ENCODE results near the gene RRAD. TPM values are rescaled to one million over a fixed set of nuclear protein-coding genes. Genes with fewer than 3 reads are reported as not detected.
A peak's percentile ranks its signal among the peaks of the same experiment; 100 is the strongest.
"Not testable (repeated sequence)": the region's sequence is repeated elsewhere in the genome, so short reads cannot be mapped to it uniquely, and the experiment has no call there.

RRAD gene
- total RNA-seq, 3 donors from 2014 or later, result 0.15 to 0.50 (median 0.38) TPM

DNA sequence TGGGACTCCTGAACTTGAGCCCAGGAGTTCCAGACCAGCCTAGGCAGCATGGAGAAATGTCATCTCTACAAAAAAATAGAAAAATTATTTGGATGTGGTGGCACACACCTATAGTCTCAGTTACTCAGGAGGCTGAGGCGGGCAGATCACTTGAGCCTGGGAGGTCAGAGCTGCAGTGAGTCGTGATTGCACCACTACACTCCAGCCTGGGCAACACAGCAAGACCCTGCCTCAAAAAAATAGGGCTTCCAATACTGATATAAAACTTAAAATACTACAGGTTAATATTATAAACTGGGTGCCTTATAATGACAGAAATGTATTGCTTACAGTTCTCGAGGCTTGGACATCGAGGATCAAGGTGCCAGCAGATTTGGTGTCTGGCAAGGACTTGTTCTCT is 20.6 kb upstream of the RRAD start:
- Mint-ChIP-seq H3K27me3 (ENCODE audit: low read depth) (peaks cover 18% of the 10 kb centered on the region), H3K9me3 (no peaks in the 10 kb centered on the region), H3K4me1 (ENCODE audit: low read depth) (peaks cover 18% of the 10 kb centered on the region), H3K4me3 (no peak overlapping the region), H3K36me3 (ENCODE audit: insufficient read depth) (peaks cover 11% of the 10 kb centered on the region)
- no peak for DNase-seq
- no peak for ATAC-seq

DNA sequence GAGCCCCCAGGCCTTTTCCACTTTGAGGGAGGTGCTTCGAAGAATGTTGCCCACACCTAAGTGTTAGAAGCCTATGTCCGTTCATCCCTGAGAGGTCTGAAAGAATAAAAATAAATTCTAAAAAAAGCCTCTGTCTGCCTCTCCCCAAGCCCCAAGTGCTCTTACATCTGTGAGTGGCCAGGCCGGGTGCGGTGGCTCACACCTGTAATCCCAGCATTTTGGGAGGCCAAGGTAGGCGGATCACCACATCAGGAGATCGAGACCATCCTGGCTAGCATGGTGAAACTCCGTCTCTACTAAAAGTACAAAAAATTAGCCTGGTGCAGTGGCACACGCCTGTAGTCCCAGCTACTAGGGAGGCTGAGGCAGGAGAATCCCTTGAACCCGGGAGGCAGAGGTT is 19.6 kb upstream of the RRAD start:
- peaks cover 12% of the 10 kb centered on the region for H3K36me3 Mint-ChIP-seq (ENCODE audit: insufficient read depth)
- H3K4me1 Mint-ChIP-seq (ENCODE audit: low read depth), result peaks cover 18% of the 10 kb centered on the region
- DNase-seq, H3K4me3 Mint-ChIP-seq, H3K9me3 Mint-ChIP-seq, ATAC-seq: not testable (repeated sequence)
- H3K27me3 Mint-ChIP-seq (ENCODE audit: low read depth), result peaks cover 11% of the 10 kb centered on the region

DNA sequence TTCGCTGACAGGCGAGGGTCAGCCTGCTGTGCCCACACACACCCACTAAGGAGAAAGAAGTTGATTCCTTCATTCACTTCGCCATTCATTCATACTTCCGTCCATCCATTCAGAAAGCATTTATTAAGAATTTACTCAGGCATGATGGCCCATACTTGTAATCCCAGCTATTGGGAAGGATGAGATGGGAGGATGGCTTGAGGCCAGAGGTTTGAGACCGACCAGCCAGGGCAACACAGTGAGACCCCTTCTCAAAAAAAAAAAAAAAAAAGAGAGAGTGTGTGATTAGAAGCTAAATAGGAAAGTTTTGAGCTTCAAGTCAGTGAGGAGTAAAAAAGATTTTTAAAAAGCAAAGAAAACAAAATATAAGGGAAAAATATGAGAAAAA is 18.7 kb upstream of the RRAD start:
- DNase-seq (no peak), ATAC-seq (no peak)
- peaks cover 2% of the 10 kb centered on the region for H3K27me3 Mint-ChIP-seq (ENCODE audit: low read depth)
- H3K4me1 Mint-ChIP-seq (ENCODE audit: low read depth), result peaks cover 17% of the 10 kb centered on the region
- H3K9me3 Mint-ChIP-seq, result no peaks in the 10 kb centered on the region
- no peak overlapping the region for H3K4me3 Mint-ChIP-seq
- peaks cover 15% of the 10 kb centered on the region for H3K36me3 Mint-ChIP-seq (ENCODE audit: insufficient read depth)

DNA sequence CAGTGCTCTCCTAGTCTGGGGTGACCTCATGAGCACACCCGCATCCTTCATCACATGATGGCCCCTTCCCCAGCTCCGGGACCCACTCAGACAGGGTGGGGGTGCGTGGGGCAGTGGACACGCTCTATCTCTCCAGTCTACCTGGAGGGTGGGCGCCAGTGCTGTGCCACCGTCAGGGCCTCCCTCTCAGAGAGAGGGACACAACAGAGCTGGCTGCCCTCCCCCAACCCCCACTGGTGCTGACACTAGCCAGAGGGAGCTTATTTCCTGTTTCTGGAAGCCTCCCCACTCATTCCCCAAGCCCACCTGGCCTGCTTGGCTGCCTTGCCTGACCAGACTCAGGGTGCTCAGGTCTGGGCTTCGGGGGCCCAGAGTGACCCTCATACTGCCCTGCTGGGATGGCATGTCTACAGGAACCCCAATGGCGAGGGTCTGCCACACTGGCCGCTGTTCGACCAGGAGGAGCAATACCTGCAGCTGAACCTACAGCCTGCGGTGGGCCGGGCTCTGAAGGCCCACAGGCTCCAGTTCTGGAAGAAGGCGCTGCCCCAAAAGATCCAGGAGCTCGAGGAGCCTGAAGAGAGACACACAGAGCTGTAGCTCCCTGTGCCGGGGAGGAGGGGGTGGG is 18.2 kb upstream of the RRAD start:
- Mint-ChIP-seq H3K4me1 (ENCODE audit: low read depth) (peaks cover 13% of the 10 kb centered on the region), H3K36me3 (ENCODE audit: insufficient read depth) (peaks cover 15% of the 10 kb centered on the region), H3K9me3 (no peaks in the 10 kb centered on the region), H3K4me3 (no peak overlapping the region), H3K27me3 (ENCODE audit: low read depth) (no peaks in the 10 kb centered on the region)
- ATAC-seq (no peak), DNase-seq (no peak)

DNA sequence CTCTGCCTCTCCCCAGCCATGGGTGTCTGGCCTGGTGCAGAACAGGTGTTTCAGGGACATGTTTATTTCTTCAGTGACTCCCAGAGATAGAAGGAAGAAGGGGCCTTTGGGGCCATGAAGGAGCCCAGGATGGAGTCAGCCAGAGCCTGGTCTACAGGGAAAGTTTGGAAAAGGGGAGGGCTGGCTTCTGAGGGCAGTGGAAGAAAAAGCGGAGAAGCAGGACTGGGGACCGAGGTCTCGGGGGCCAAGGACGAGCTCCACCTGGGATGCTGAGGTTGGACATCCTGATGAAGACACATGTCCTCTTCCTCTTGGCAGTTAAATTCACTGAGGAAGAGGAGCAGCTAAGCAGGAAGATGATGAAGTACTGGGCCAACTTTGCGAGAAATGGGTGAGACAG is 17.6 kb upstream of the RRAD start:
- no peak for DNase-seq
- no peak for ATAC-seq
- peaks cover 7% of the 10 kb centered on the region for H3K4me1 Mint-ChIP-seq (ENCODE audit: low read depth)
- H3K9me3 Mint-ChIP-seq, result no peaks in the 10 kb centered on the region
- H3K27me3 Mint-ChIP-seq (ENCODE audit: low read depth), result no peaks in the 10 kb centered on the region
- H3K4me3 Mint-ChIP-seq, result no peak overlapping the region
- H3K36me3 Mint-ChIP-seq (ENCODE audit: insufficient read depth), result peaks cover 15% of the 10 kb centered on the region

DNA sequence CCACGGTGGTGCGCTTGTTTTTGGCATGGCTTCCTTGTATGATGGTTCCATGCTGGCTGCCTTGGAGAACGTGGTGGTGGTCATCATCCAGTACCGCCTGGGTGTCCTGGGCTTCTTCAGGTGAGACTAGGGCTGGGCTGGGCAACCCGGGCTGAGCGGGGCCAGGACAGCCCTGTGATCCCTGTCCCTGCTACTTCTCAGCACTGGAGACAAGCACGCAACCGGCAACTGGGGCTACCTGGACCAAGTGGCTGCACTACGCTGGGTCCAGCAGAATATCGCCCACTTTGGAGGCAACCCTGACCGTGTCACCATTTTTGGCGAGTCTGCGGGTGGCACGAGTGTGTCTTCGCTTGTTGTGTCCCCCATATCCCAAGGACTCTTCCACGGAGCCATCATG is 14.9 kb upstream of the RRAD start:
- H3K4me3 Mint-ChIP-seq, result no peak overlapping the region
- peaks cover 20% of the 10 kb centered on the region for H3K36me3 Mint-ChIP-seq (ENCODE audit: insufficient read depth)
- H3K9me3 Mint-ChIP-seq, result no peaks in the 10 kb centered on the region

DNA sequence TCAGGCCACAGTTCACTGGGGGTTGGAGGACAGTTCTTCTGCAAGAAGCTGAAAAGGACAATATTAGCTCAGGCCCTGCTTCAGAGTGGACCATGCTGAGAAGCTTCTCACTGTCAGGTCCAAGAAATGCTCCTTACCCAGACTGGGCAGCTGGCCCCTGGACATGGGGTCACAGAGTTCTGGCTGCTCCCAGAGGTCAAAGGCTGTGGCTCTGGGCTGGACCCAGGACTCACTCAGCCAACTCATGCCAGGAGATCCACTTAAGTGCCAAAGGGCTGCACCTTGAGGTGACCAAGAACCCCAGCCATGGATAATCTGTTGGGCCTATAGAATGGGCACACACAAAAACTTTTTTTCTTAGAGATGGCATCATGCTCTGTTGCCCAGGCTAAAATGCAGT is 14.0 kb upstream of the RRAD start:
- ATAC-seq (no peak), DNase-seq (no peak)
- Mint-ChIP-seq H3K36me3 (ENCODE audit: insufficient read depth) (peaks cover 20% of the 10 kb centered on the region), H3K27me3 (ENCODE audit: low read depth) (no peaks in the 10 kb centered on the region), H3K4me3 (no peak overlapping the region), H3K4me1 (ENCODE audit: low read depth) (peaks cover 22% of the 10 kb centered on the region), H3K9me3 (no peaks in the 10 kb centered on the region)

More for the DNA sequence above, 14.9 kb upstream of the RRAD start:
- Mint-ChIP-seq H3K27me3 (ENCODE audit: low read depth) (no peaks in the 10 kb centered on the region), H3K4me1 (ENCODE audit: low read depth) (peaks cover 19% of the 10 kb centered on the region)
- DNase-seq (no peak), ATAC-seq (no peak)

DNA sequence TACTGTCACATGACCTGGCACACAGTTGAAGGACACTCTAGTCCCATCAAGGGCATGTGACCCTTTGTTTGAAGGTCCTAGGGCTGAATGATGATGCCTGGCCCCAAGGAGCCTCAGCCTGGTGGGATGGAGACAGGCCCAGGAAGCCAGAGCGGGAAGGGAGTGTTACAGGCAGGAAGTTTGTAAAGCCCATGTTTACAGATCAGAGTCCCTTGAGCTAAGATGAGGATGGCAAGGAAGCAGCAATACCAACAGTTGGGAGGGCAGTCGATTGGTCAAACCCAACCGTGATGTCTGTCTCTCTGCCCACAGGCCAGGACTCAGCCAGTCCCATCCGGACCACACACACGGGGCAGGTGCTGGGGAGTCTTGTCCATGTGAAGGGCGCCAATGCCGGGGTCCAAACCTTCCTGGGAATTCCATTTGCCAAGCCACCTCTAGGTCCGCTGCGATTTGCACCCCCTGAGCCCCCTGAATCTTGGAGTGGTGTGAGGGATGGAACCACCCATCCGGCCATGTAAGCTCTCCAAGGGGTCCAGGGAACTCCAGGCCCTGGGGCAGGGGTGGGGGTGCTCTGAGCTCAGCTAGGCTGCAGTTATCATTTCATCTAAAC is 12.5 kb upstream of the RRAD start:
- H3K27me3 Mint-ChIP-seq (ENCODE audit: low read depth), result no peaks in the 10 kb centered on the region

DNA sequence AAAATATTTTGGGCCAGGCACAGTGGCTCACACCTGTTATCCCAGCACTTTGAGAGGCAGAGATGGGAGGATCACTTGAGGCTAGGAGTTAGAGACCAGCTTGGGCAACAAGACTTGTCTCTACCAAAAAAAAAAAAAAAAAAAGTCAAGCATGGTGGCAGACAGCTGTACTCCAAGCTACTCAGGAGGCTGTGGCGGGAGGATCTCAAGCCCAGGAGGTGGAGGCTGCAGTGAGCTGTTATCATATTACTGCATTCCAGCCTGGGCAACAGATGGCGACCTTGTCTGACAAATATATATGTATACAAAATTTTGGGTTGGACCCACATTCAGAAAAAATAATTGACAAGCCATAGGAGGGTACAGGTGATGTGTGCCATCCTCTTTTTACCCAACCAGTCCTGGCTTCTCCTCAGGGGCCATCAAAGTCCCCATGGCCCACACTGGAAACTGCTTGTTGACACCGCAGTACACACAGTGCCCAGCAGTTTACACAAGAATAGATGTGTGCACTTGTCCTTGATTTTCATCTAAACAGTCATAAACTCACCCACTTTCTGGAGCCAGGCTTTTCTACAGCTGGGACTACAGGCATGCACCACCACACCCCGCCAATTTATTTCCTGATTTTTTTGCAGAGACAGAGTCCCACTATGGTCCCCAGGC is 11.7 kb upstream of the RRAD start:
- Mint-ChIP-seq H3K4me3 (peak overlapping the region; percentile 99), H3K36me3 (ENCODE audit: insufficient read depth) (peaks cover 28% of the 10 kb centered on the region), H3K4me1 (ENCODE audit: low read depth) (peaks cover 43% of the 10 kb centered on the region), H3K27me3 (ENCODE audit: low read depth) (no peaks in the 10 kb centered on the region), H3K9me3 (no peaks in the 10 kb centered on the region)
- ATAC-seq (no peak), DNase-seq (no peak)

More for the DNA sequence above, 12.5 kb upstream of the RRAD start:
- H3K4me3 Mint-ChIP-seq, result no peak overlapping the region
- H3K4me1 Mint-ChIP-seq (ENCODE audit: low read depth), result peaks cover 35% of the 10 kb centered on the region
- no peaks in the 10 kb centered on the region for H3K9me3 Mint-ChIP-seq
- ATAC-seq (no peak), DNase-seq (no peak)
- peaks cover 28% of the 10 kb centered on the region for H3K36me3 Mint-ChIP-seq (ENCODE audit: insufficient read depth)

DNA sequence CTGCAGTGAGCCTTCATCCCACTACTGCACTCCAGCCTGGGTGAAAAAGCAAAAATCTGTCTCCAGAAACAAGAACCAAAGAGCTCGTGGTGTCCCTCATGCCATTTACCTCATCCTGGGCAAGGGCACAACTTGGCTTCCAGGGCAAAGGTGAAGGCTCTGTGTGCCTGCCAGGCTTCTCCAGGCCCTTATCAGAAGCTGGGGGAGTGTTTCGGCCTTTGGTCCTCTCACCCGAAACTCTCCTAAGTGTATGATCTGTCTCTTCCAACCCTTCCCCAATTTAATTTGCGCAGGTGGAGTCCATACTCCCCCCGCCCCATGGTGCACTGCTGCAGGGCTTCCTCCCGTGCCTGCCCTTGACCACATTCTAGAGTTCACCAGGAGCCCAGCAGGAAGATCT is 11.1 kb upstream of the RRAD start:
- H3K4me3 Mint-ChIP-seq, result peak overlapping the region; percentile 99
- no peaks in the 10 kb centered on the region for H3K9me3 Mint-ChIP-seq
- H3K36me3 Mint-ChIP-seq (ENCODE audit: insufficient read depth), result peaks cover 31% of the 10 kb centered on the region
- DNase-seq, result no peak
- peaks cover 47% of the 10 kb centered on the region for H3K4me1 Mint-ChIP-seq (ENCODE audit: low read depth)
- no peak for ATAC-seq
- H3K27me3 Mint-ChIP-seq (ENCODE audit: low read depth), result no peaks in the 10 kb centered on the region

DNA sequence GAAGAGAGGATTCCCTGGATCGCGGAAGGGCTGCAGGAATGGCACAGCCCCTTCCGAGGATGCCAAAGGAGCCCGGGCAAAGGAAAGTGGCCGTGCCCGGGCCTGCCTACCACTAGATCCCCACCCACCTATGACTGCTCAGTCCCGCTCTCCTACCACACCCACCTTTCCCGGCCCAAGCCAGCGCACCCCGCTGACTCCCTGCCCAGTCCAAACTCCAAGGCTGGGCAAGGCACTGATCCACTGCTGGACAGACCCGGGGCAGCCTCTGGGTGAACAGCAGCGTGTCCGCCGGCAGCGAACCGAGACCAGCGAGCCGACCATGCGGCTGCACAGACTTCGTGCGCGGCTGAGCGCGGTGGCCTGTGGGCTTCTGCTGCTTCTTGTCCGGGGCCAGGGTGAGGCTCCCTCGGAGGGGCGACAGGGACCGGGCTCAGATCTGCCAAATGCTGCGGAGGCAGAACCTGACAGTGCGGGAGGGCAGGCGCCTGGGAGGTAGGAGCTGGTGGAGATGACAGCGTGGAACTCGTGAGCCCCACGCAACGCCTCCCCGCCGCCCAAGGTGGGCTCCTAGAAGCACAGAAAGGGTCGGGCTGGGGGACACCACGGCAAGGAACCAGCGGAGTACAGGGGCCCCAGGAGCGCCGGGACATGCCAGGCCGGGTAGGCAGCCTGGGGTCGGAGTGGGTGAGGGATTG is 10.1 kb upstream of the RRAD start, which contains the start of gene CES2:
Gene CES2, plus strand, starts transcription at position 203 of the 698 bp plus-strand sequence. Its CDS starts 120 bp downstream, at position 323.
- Mint-ChIP-seq H3K36me3 (ENCODE audit: insufficient read depth) (peaks cover 34% of the 10 kb centered on the region), H3K4me3 (peak within 1 kb of the TSS; percentile 99), H3K9me3 (no peaks in the 10 kb centered on the region), H3K4me1 (ENCODE audit: low read depth) (peaks cover 47% of the 10 kb centered on the region), H3K27me3 (ENCODE audit: low read depth) (no peaks in the 10 kb centered on the region)
- no peak for DNase-seq
- ATAC-seq, result no peak

DNA sequence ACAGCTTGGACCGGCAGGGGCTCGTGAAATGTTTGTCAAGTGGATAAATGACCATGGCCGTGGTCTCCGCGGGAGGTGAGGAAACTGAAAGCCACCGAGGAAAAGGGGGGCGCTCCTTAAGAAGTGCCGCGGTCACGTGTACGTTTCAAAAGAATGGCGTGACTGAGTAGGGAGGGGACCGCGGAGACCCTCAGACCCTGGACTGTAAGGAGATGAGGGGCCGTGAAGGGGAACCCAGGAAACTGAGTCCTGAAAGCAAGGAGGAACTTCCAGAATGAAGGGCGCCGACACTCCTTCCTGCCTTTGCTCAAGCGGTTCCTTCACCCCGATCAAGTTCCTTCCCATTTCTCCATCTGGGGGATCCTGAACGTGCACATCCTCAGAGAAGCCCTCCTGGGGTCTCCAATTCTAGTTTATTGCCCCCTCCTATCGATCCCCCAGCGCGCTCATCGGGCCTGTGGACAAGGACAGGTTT is 9.5 kb upstream of the RRAD start:
- peaks cover 47% of the 10 kb centered on the region for H3K4me1 Mint-ChIP-seq (ENCODE audit: low read depth)
- H3K27me3 Mint-ChIP-seq (ENCODE audit: low read depth); ATAC-seq; H3K9me3 Mint-ChIP-seq; DNase-seq: not testable (repeated sequence)
- peaks cover 32% of the 10 kb centered on the region for H3K36me3 Mint-ChIP-seq (ENCODE audit: insufficient read depth)
- peak overlapping the region; percentile 99 for H3K4me3 Mint-ChIP-seq

DNA sequence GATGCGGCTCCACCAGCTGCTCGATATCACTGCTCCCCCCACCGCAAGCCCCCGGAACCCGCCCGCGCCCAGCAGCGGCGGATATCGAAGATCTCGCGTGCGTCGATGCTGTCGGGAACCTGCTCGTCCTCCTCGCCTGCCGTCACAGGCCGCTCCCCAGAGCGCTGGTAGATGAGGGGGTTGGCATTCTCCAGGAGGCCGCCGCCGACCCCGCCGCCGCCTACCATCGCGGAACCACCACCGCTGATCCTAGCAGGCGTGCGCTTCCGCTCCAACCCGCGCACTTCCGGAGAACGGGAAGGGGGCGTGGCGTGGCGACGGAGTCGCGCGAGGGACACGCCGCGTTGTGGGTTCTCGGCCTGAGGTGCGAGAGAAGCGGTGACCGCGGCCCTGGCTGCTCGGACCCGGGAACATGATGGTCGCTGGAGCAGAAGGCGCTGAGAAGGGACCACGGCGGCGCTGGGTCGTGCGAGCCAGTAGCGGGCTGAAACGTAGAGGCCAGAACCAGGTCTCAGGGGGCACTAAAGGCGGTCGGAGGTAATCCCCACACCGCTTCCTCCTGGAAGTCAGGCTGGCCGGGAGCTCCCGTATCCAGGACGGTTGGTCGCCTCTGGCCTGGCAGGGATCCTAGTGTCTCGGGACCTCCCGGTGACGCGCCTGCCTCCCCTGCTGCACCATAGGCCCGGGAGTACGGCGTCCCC is 9.0 kb upstream of the RRAD start, which contains the start of gene CIAO2B:
Gene CIAO2B, minus strand, starts transcription at position 265 of the 701 bp plus-strand sequence. Its CDS starts 38 bp downstream, at position 227.
- Mint-ChIP-seq H3K4me3 (peak within 1 kb of the TSS; percentile 99), H3K9me3 (no peaks in the 10 kb centered on the region), H3K36me3 (ENCODE audit: insufficient read depth) (peaks cover 30% of the 10 kb centered on the region), H3K27me3 (ENCODE audit: low read depth) (no peaks in the 10 kb centered on the region), H3K4me1 (ENCODE audit: low read depth) (peaks cover 47% of the 10 kb centered on the region)
- peak; percentile 88 to 89 for ATAC-seq
- peak; percentile 86 for DNase-seq

DNA sequence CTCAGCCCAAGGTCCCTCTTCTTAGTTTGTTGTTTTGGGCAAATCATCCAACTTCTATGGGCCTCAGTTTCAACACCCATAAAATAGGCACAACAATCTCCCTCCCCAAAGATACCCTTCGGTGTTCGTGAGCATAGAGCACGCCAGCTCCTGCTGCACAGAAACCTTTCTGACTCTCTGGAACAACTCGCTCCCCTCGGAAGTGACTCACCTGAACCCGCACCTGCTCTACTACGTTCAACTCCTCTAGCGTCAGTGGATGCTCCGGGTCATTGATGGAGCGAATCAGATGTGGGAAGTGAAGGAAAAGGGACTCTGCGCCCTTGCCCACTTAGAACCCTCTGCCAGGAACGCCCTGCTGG is 8.4 kb upstream of the RRAD start:
- H3K36me3 Mint-ChIP-seq (ENCODE audit: insufficient read depth), result peaks cover 30% of the 10 kb centered on the region

More for the DNA sequence above, 8.4 kb upstream of the RRAD start:
- DNase-seq (peak; percentile 57), ATAC-seq (peak; percentile 71 to 76)
- Mint-ChIP-seq H3K9me3 (no peaks in the 10 kb centered on the region), H3K4me3 (peak overlapping the region; percentile 99), H3K27me3 (ENCODE audit: low read depth) (no peaks in the 10 kb centered on the region), H3K4me1 (ENCODE audit: low read depth) (peaks cover 47% of the 10 kb centered on the region)

Data from activated T-cell treated with anti-CD3 and anti-CD28 coated beads, Interleukin-2, amount 50 U/mL, for 4 hours (primary cell).